Nephron progenitor cell (in vitro differentiated cells): ENCODE data around the gene MEGF8.

Experiments
- DNase-seq: peaks from one replicate; pipeline ENCODE4 v3.0.0; 2021
- H3K27ac Mint-ChIP-seq: 2 replicates; pipeline ENCODE4 v1.8.0; 2021; ENCODE audit warnings: mild to moderate bottlenecking, moderate library complexity, mixed read lengths
- H3K27me3 Mint-ChIP-seq: 2 replicates; pipeline ENCODE4 v1.8.0; 2021; ENCODE audit warnings: mild to moderate bottlenecking, low read depth, mixed read lengths; ENCODE audit not compliant: poor library complexity
- H3K36me3 Mint-ChIP-seq: 2 replicates; pipeline ENCODE4 v1.8.0; 2021; ENCODE audit warnings: low read depth, mixed read lengths
- H3K4me1 Mint-ChIP-seq: 2 replicates; pipeline ENCODE4 v1.8.0; 2021; ENCODE audit warnings: mixed read lengths
- H3K4me3 Mint-ChIP-seq: 2 replicates; pipeline ENCODE4 v1.8.0; 2021; ENCODE audit warnings: mild to moderate bottlenecking, moderate library complexity, mixed read lengths
- H3K9me3 Mint-ChIP-seq: 2 replicates; pipeline ENCODE4 v1.8.0; 2021; ENCODE audit warnings: mild to moderate bottlenecking, moderate library complexity, mixed read lengths
- CTCF ChIP-seq: fragments of 200-600 bp; sonication (generic); IDR thresholded peaks from 2 replicates; pipeline ENCODE4 v1.5.0; 2021; ENCODE audit warnings: antibody characterized with exemption

MEGF8 gene

GRCh38 chr19:42288881-42289555 is 36.4 kb upstream of the MEGF8 start:
- TF ChIP-seq CTCF, result no peak
- peaks cover 4% of the 10 kb centered on the region for H3K27me3 Mint-ChIP-seq
- H3K27ac Mint-ChIP-seq, result no peak overlapping the region
- no peak overlapping the region for H3K4me3 Mint-ChIP-seq
- H3K36me3 Mint-ChIP-seq, result peaks cover 27% of the 10 kb centered on the region
- H3K9me3 Mint-ChIP-seq, result no peaks in the 10 kb centered on the region
- no peak for DNase-seq
- H3K4me1 Mint-ChIP-seq, result peaks cover 49% of the 10 kb centered on the region

- no peak for TF ChIP-seq CTCF
- peaks cover 48% of the 10 kb centered on the region for H3K4me1 Mint-ChIP-seq
- H3K27ac Mint-ChIP-seq, result no peak overlapping the region
- no peak overlapping the region for H3K4me3 Mint-ChIP-seq
- H3K9me3 Mint-ChIP-seq, result no peaks in the 10 kb centered on the region
- H3K27me3 Mint-ChIP-seq, result peaks cover 4% of the 10 kb centered on the region
- peaks cover 27% of the 10 kb centered on the region for H3K36me3 Mint-ChIP-seq
- no peak for DNase-seq
Observed at GRCh38 chr19:42289556-42290041, 35.8 kb upstream of the MEGF8 start.

- Mint-ChIP-seq H3K9me3 (no peaks in the 10 kb centered on the region), H3K36me3 (peaks cover 27% of the 10 kb centered on the region), H3K27ac (no peak overlapping the region), H3K4me3 (no peak overlapping the region), H3K4me1 (peaks cover 42% of the 10 kb centered on the region), H3K27me3 (peaks cover 4% of the 10 kb centered on the region)
- no peak for TF ChIP-seq CTCF
- no peak for DNase-seq
Observed at GRCh38 chr19:42290136-42290522, 35.3 kb upstream of the MEGF8 start.

- peaks cover 27% of the 10 kb centered on the region for H3K36me3 Mint-ChIP-seq
- no peak overlapping the region for H3K27ac Mint-ChIP-seq
- H3K4me1 Mint-ChIP-seq, result peaks cover 36% of the 10 kb centered on the region
- peak; percentile 59 for TF ChIP-seq CTCF
- H3K27me3 Mint-ChIP-seq, result peaks cover 4% of the 10 kb centered on the region
- H3K4me3 Mint-ChIP-seq, result no peak overlapping the region
- DNase-seq, result peak; percentile 64
- H3K9me3 Mint-ChIP-seq, result no peaks in the 10 kb centered on the region
Observed at GRCh38 chr19:42290523-42291434, 34.7 kb upstream of the MEGF8 start.

GRCh38 chr19:42291435-42291810 is 34.0 kb upstream of the MEGF8 start:
- H3K4me1 Mint-ChIP-seq, result peaks cover 29% of the 10 kb centered on the region
- H3K27me3 Mint-ChIP-seq, result peaks cover 7% of the 10 kb centered on the region
- peaks cover 27% of the 10 kb centered on the region for H3K36me3 Mint-ChIP-seq
- no peak overlapping the region for H3K4me3 Mint-ChIP-seq
- H3K27ac Mint-ChIP-seq, result peak overlapping the region; percentile 20
- TF ChIP-seq CTCF, result no peak
- H3K9me3 Mint-ChIP-seq, result no peaks in the 10 kb centered on the region
- DNase-seq, result no peak
